Lower leg skin (tissue), 4 donors: ENCODE measurements around the gene NDRG3. TPM values are rescaled to one million over a fixed set of nuclear protein-coding genes. Genes with fewer than 3 reads are reported as not detected.
"Not testable (repeated sequence)": the region's sequence is repeated elsewhere in the genome, so short reads cannot be mapped to it uniquely, and the experiment has no call there.

Source experiments
- DNase-seq, 2 donors: peaks; one replicate each; pipeline ENCODE4 v3.0.0-alpha.2; 2019; ENCODE audit warnings: low spot score in 2 of 2
- H3K4me3 ChIP-seq: fragments of 200-600 bp; sonication (generic); 2 replicates; pipeline ENCODE4 v1.5.1; 2017; ENCODE audit warnings: mild to moderate bottlenecking, low read depth; ENCODE audit not compliant: poor library complexity, severe bottlenecking
- CTCF ChIP-seq, 3 donors: fragments of 450-650 bp; IDR thresholded peaks; one replicate each; pipeline ENCODE4 v1.5.1; 2016; ENCODE audit warnings: antibody characterized with exemption in 3 of 3, mild to moderate bottlenecking in 3 of 3, moderate library complexity in 2 of 3
- POLR2A ChIP-seq, 2 donors: fragments of 450-650 bp; IDR thresholded peaks; one replicate each; pipeline ENCODE4 v1.6.1; 2016 to 2017; ENCODE audit warnings: antibody characterized with exemption in 2 of 2, mild to moderate bottlenecking in 1 of 2, moderate library complexity in 1 of 2
- WGBS, 2 donors: methylation state at CpG; one replicate each; pipeline ENCODE4 v1.1.5; 2018; 5-methylcytosine and 5-hydroxymethylcytosine counted together
- intact Hi-C: fragments of 100-400 bp; cut with DNase I; formaldehyde crosslinking; loops from one replicate; pipeline ENCODE4 v1.15.0; 2023; ENCODE audit warnings: low total_unique reads
- total RNA-seq, 4 donors: library from RNA; depleted of rRNA; stranded (reverse); fragments of >200 nt; gene quantifications; one replicate each; pipeline ENCODE4 v1.1.0, GENCODE V29; 2016

NDRG3 gene
- total RNA-seq, 4 donors from 2014 or later: 16.6 to 21.8 (median 19.8) TPM

GRCh38 chr20:36613974-36614373, 131.9 kb downstream of the NDRG3 start:
- 21 to 79% methylated on average over 3 of the region's 3 CpGs for WGBS, 2 donors
- no peak for DNase-seq
- TF ChIP-seq CTCF (IDR thresholded peaks at IDR 0.05): no peak
- no peak for TF ChIP-seq POLR2A (IDR thresholded peaks at IDR 0.05)
- intact Hi-C loops: no loop called here
- no peak overlapping the region for H3K4me3 ChIP-seq

GRCh38 chr20:36611625-36612024, 134.3 kb downstream of the NDRG3 start:
- intact Hi-C loops: no loop called here
- DNase-seq: no peak
- TF ChIP-seq CTCF (IDR thresholded peaks at IDR 0.05): no peak
- TF ChIP-seq POLR2A (IDR thresholded peaks at IDR 0.05): no peak
- 83% methylated on average over 5 of the region's 5 CpGs for WGBS, 2 donors
- no peak overlapping the region for H3K4me3 ChIP-seq

- H3K4me3 ChIP-seq, DNase-seq, intact Hi-C loops: not testable (repeated sequence)
- 41 to 56% methylated on average over 6 of the region's 6 CpGs for WGBS, 2 donors
These were observed 137.5 kb downstream of the NDRG3 start for GRCh38 chr20:36608388-36608728.

GRCh38 chr20:36607586-36608387, 138.1 kb downstream of the NDRG3 start:
- TF ChIP-seq CTCF (IDR thresholded peaks at IDR 0.05) (no peak), POLR2A (IDR thresholded peaks at IDR 0.05) (no peak)
- no peak overlapping the region for H3K4me3 ChIP-seq
- WGBS, 2 donors: 86 to 88% methylated on average over 7 of the region's 7 CpGs
- intact Hi-C loops: no loop called here
- no peak for DNase-seq

- 1 to 2% methylated on average over 31 of the region's 31 CpGs for WGBS, 2 donors
- no peak for TF ChIP-seq POLR2A (IDR thresholded peaks at IDR 0.05)
- TF ChIP-seq CTCF (IDR thresholded peaks at IDR 0.05): no peak
- H3K4me3 ChIP-seq: peak overlapping the region; percentile 92
- no peak for DNase-seq
- intact Hi-C loops: no loop called here
These were observed 139.5 kb downstream of the NDRG3 start for GRCh38 chr20:36606158-36607066.
